Stimulated activated naive B cell treated with anti-CD40 and anti-IgM and Interleukin-4, amounts not matched to agents 10 μg/mL and 1 μg/mL and 100 μg/mL, for 72 hours (primary cell): ENCODE data around the gene RPRD1A.
"Not testable (repeated sequence)": the region's sequence is repeated elsewhere in the genome, so short reads cannot be mapped to it uniquely, and the experiment has no call there.

Experiments
- ATAC-seq, 2 donors: fragments of 150-1000 bp; cut with Tn5 transposase; replicated peaks; 2 replicates each; pipeline ENCODE4 v1.10.0; 2021; ENCODE audit warnings: moderate library complexity in 1 of 2
- DNase-seq: peaks from one replicate; pipeline ENCODE4 v3.0.0; 2021
- H3K27ac Mint-ChIP-seq: one replicate; pipeline ENCODE4 v1.8.0; 2022; ENCODE audit warnings: mild to moderate bottlenecking, mixed read lengths
- H3K27me3 Mint-ChIP-seq, 2 donors: one replicate each; pipeline ENCODE4 v1.8.0; 2022; ENCODE audit warnings: mixed read lengths in 2 of 2
- H3K36me3 Mint-ChIP-seq, 2 donors: one replicate each; pipeline ENCODE4 v1.8.0; 2022; ENCODE audit warnings: mixed read lengths in 2 of 2, mild to moderate bottlenecking in 1 of 2
- H3K4me1 Mint-ChIP-seq, 2 donors: one replicate each; pipeline ENCODE4 v1.8.0; 2022; ENCODE audit warnings: mixed read lengths in 2 of 2, mild to moderate bottlenecking in 1 of 2
- H3K4me3 Mint-ChIP-seq, 2 donors: one replicate each; pipeline ENCODE4 v1.8.0; 2022; ENCODE audit warnings: mild to moderate bottlenecking in 2 of 2, mixed read lengths in 2 of 2, moderate library complexity in 1 of 2
- H3K9me3 Mint-ChIP-seq, 2 donors: one replicate each; pipeline ENCODE4 v1.8.0; 2022; ENCODE audit warnings: mixed read lengths in 2 of 2, mild to moderate bottlenecking in 1 of 2

The RPRD1A gene

DNA sequence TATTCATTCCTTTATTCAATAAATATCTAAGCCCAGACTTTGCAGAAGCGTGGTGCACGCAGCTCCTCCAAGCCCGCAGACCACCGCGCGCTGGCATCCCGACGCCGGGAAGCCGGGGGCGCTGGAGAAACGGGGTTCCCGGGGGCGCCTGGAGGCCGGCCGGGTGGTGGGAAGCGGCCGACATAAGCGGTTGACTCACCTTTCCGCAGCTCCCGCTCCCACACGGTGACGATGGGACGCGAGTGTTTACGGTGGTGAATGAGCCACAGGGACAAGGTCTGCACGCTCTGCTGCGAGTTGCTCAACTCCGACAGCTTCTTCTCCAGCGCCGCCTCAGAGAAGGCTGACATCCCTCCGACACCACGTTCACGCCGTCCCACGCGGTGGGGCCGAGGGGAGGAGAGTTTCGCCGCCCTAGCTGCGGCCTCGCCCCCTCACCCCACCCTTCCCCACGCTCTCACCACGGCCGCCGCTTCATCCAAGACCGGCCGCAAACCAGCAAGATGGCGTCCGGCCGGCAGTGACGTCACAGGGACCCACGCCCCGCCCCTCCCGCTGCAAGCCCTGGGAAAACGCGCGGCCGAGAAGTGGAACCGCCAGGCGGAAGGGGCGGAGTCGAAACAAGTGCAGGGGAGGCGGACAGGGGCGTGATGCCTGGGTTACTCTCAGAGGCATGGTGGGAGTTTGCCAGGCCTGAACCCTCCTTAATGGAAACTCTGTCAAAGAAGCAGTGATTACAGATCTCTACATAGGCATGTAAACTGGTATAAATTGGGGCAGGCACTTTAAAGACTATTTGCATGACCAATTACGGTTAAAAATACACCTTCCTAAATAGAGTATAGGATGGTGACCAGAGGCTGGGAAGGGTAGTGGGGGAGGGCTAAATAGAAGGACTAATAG lies at the start of gene RPRD1A:
TSS of gene RPRD1A (minus strand) at position 505 of the 903 bp plus-strand sequence. CDS start at position 350, 155 bp downstream.
- DNase-seq (peak; percentile 97), ATAC-seq (peak; percentile 91 to 92)
- Mint-ChIP-seq H3K4me3 (peak within 1 kb of the TSS; percentile 88 to 92), H3K27me3 (peaks cover 0 to 5% of the 10 kb centered on the region in 2 donors), H3K4me1 (peaks cover 22 to 41% of the 10 kb centered on the region in 2 donors), H3K27ac (peak within 1 kb of the TSS; percentile 93), H3K36me3 (peaks cover 15 to 20% of the 10 kb centered on the region in 2 donors), H3K9me3 (peaks cover 0 to 3% of the 10 kb centered on the region in 2 donors)

GRCh38 chr18:36116771-36117170 lies 49.4 kb upstream of the RPRD1A start:
- not testable (repeated sequence) for ATAC-seq, H3K9me3 Mint-ChIP-seq, H3K27ac Mint-ChIP-seq, H3K27me3 Mint-ChIP-seq, DNase-seq, H3K4me3 Mint-ChIP-seq, H3K4me1 Mint-ChIP-seq
- H3K36me3 Mint-ChIP-seq, result peaks cover 36 to 53% of the 10 kb centered on the region in 2 donors

GRCh38 chr18:36114738-36115137 lies 47.4 kb upstream of the RPRD1A start:
- no peak overlapping the region for H3K4me3 Mint-ChIP-seq
- ATAC-seq (no peak), DNase-seq (no peak)
- H3K27ac Mint-ChIP-seq, result no peak overlapping the region
- H3K27me3 Mint-ChIP-seq, result no peaks in the 10 kb centered on the region
- peaks cover 42 to 58% of the 10 kb centered on the region in 2 donors for H3K36me3 Mint-ChIP-seq
- H3K9me3 Mint-ChIP-seq, result no peaks in the 10 kb centered on the region
- H3K4me1 Mint-ChIP-seq, result no peaks in the 10 kb centered on the region

GRCh38 chr18:36114251-36114650 lies 46.9 kb upstream of the RPRD1A start:
- H3K36me3 Mint-ChIP-seq, result peaks cover 44 to 58% of the 10 kb centered on the region in 2 donors
- H3K4me1 Mint-ChIP-seq, result no peaks in the 10 kb centered on the region
- no peaks in the 10 kb centered on the region for H3K27me3 Mint-ChIP-seq
- DNase-seq (no peak), ATAC-seq (no peak)
- H3K4me3 Mint-ChIP-seq, result no peak overlapping the region
- no peaks in the 10 kb centered on the region for H3K9me3 Mint-ChIP-seq
- H3K27ac Mint-ChIP-seq, result no peak overlapping the region

DNA sequence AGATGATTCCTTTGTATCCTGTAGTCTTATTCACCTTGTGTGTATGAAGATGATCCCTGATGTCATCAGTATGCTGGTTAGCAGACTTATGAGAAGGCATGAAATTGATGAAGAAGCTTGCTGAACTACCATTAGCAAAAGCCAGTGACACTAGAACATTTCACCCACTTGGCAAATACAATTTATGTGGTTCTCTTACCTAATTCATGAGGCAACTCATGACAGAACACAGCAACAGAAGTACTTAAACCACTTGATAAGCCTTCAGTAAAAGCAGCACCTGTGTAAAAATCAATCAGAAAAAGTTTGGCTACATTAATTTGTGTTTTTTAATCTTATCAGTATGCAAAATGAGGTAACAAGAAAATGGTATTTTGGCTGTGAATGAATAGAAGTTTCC lies 44.9 kb upstream of the RPRD1A start:
- H3K36me3 Mint-ChIP-seq, result peaks cover 41 to 65% of the 10 kb centered on the region in 2 donors
- no peak overlapping the region for H3K4me3 Mint-ChIP-seq

GRCh38 chr18:36109737-36110136 lies 42.4 kb upstream of the RPRD1A start:
- ATAC-seq (no peak), DNase-seq (no peak)
- H3K27ac Mint-ChIP-seq, result no peak overlapping the region
- H3K36me3 Mint-ChIP-seq, result peaks cover 22 to 48% of the 10 kb centered on the region in 2 donors
- peaks cover 4 to 8% of the 10 kb centered on the region in 2 donors for H3K4me1 Mint-ChIP-seq
- no peaks in the 10 kb centered on the region for H3K9me3 Mint-ChIP-seq
- H3K27me3 Mint-ChIP-seq, result no peaks in the 10 kb centered on the region
- no peak overlapping the region for H3K4me3 Mint-ChIP-seq

More for the DNA sequence above, 44.9 kb upstream of the RPRD1A start:
- no peak for ATAC-seq
- DNase-seq, result no peak
- Mint-ChIP-seq H3K27ac (no peak overlapping the region), H3K9me3 (no peaks in the 10 kb centered on the region), H3K27me3 (no peaks in the 10 kb centered on the region), H3K4me1 (peaks cover 4 to 8% of the 10 kb centered on the region in 2 donors)

DNA sequence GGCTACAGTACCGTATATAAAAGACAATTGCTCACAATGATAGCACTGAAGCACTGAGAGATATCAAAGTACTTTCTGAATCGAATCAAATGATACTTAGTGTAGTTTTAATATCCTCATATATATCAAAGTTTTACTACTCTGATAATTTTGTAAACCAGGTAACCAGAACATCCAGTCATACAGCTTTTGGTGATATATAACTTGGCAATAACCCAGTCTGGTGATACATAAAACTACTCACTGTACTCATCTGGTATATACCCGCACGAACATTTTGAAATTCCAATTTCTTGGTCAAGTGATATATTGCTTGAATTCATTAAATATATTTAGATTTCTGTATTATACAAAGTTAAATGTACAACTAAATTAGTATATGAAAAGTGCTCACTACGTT lies 41.2 kb upstream of the RPRD1A start:
- Mint-ChIP-seq H3K4me1 (peaks cover 4 to 8% of the 10 kb centered on the region in 2 donors), H3K27ac (no peak overlapping the region), H3K36me3 (peaks cover 17 to 42% of the 10 kb centered on the region in 2 donors), H3K27me3 (no peaks in the 10 kb centered on the region), H3K9me3 (no peaks in the 10 kb centered on the region), H3K4me3 (no peak overlapping the region)
- no peak for DNase-seq
- ATAC-seq, result no peak

DNA sequence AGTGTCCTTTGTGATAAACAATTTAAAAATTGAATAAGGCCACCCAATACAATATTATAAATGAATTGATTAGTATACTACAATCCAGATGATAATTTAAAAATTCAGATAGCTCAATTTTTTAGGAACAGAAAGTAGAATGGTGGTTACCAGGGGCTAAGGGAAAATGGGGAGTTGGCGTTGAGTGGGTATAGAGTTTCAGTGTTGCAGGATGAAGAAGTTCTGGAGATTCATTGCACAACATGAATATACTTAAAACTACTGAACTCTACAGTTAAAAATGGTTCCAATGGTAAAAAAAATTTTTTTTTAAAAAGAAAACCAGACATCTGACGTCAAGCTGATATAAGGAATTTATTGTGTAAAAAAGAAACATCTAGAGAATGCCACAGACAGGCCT lies 40.8 kb upstream of the RPRD1A start:
- DNase-seq, result no peak
- ATAC-seq, result no peak

GRCh38 chr18:36107477-36107876 lies 40.1 kb upstream of the RPRD1A start:
- H3K27ac Mint-ChIP-seq, result no peak overlapping the region
- H3K27me3 Mint-ChIP-seq, result peaks cover 0 to 1% of the 10 kb centered on the region in 2 donors
- ATAC-seq, result peak; percentile 72 to 78

More for the DNA sequence above, 40.8 kb upstream of the RPRD1A start:
- no peak overlapping the region for H3K27ac Mint-ChIP-seq
- H3K9me3 Mint-ChIP-seq, result no peaks in the 10 kb centered on the region
- H3K27me3 Mint-ChIP-seq, result no peaks in the 10 kb centered on the region
- H3K4me3 Mint-ChIP-seq, result no peak overlapping the region
- H3K4me1 Mint-ChIP-seq, result peaks cover 4 to 8% of the 10 kb centered on the region in 2 donors
- peaks cover 17 to 40% of the 10 kb centered on the region in 2 donors for H3K36me3 Mint-ChIP-seq

GRCh38 chr18:36104749-36105148 lies 37.4 kb upstream of the RPRD1A start:
- H3K27ac Mint-ChIP-seq, result no peak overlapping the region
- H3K9me3 Mint-ChIP-seq, result peaks cover 2 to 4% of the 10 kb centered on the region in 2 donors
- H3K36me3 Mint-ChIP-seq, result peaks cover 5 to 23% of the 10 kb centered on the region in 2 donors
- H3K27me3 Mint-ChIP-seq, result peaks cover 7 to 9% of the 10 kb centered on the region in 2 donors
- H3K4me1 Mint-ChIP-seq, result peaks cover 4 to 8% of the 10 kb centered on the region in 2 donors
- no peak overlapping the region for H3K4me3 Mint-ChIP-seq
- DNase-seq (no peak), ATAC-seq (no peak)

More at GRCh38 chr18:36107477-36107876, 40.1 kb upstream of the RPRD1A start:
- Mint-ChIP-seq H3K36me3 (peaks cover 16 to 35% of the 10 kb centered on the region in 2 donors), H3K4me1 (peaks cover 4 to 8% of the 10 kb centered on the region in 2 donors), H3K4me3 (no peak overlapping the region), H3K9me3 (no peaks in the 10 kb centered on the region)
- DNase-seq, result no peak

DNA sequence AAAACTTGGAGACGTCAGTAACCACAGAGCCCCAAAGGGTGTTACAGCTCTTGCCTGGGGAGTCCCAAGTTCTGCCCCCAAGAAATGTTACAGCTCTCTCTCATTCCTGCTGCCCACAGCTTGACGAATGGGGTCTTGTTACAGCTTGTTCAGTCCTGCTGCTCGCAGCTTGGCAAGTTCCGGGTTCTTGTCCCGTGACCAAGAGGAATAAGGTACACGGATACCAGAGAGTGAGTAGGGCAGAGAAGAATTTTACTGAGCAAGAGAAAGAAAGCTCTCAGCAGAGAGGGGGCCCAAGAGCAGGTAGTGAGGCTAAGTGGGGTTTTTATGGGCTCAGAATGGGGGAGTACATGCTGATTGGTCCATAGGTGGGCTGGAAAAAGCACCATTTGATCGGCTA lies 34.6 kb upstream of the RPRD1A start:
- H3K27ac Mint-ChIP-seq, result no peak overlapping the region
- H3K4me3 Mint-ChIP-seq, result no peak overlapping the region
- H3K4me1 Mint-ChIP-seq, result no peaks in the 10 kb centered on the region
- no peak for ATAC-seq
- no peak for DNase-seq
- peaks cover 7 to 9% of the 10 kb centered on the region in 2 donors for H3K27me3 Mint-ChIP-seq
- H3K36me3 Mint-ChIP-seq, result peaks cover 2 to 5% of the 10 kb centered on the region in 2 donors
- peaks cover 2 to 4% of the 10 kb centered on the region in 2 donors for H3K9me3 Mint-ChIP-seq

DNA sequence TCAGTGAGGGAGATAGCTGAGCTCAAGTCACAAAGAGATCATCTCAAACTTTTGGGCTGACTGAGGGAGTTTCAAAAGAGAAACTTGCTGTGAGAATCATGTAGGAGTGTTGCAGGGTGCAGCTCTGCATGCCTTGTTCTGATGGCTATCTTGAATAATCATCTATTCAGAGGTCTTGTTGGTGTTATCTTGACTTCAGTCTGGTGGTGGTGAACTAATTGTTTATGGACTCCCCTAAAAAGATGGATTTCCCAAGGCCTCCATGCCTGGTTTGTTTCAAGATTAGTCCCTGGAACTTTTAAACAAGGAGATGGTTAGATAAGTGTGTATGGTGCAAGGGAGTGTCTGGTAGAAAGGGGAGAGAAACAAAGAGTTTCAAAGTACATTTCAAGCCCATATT lies 32.0 kb upstream of the RPRD1A start:
- peaks cover 2 to 4% of the 10 kb centered on the region in 2 donors for H3K9me3 Mint-ChIP-seq

DNA sequence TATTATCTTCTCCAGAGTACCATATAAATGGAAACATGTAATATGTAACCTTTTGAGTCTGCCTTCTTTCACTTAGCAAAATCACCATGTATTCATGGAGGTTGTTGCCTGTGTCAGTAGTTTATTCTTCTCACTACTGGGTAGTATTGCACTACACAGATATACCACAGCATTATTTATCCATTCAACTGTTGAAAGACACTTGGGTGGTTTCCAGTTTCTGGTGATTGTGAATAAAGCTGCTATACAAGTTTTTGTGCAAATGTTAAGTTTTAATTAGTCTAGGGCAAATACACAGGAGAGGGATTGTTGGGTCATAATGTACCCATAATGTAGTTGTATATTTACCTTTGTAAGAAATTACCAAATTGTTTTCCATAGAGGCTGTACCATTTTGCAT lies 29.6 kb upstream of the RPRD1A start:
- Mint-ChIP-seq H3K4me3 (no peak overlapping the region), H3K27ac (no peak overlapping the region)

More for the DNA sequence above, 32.0 kb upstream of the RPRD1A start:
- Mint-ChIP-seq H3K36me3 (peaks cover 2 to 4% of the 10 kb centered on the region in 2 donors), H3K27me3 (peaks cover 7 to 9% of the 10 kb centered on the region in 2 donors), H3K4me3 (no peak overlapping the region), H3K4me1 (no peaks in the 10 kb centered on the region), H3K27ac (no peak overlapping the region)
- ATAC-seq (no peak), DNase-seq (no peak)

GRCh38 chr18:36095936-36096519 lies 28.7 kb upstream of the RPRD1A start:
- H3K4me1 Mint-ChIP-seq, result no peaks in the 10 kb centered on the region
- H3K27me3 Mint-ChIP-seq, result peaks cover 0 to 4% of the 10 kb centered on the region in 2 donors
- H3K9me3 Mint-ChIP-seq, result no peaks in the 10 kb centered on the region
- H3K27ac Mint-ChIP-seq, result no peak overlapping the region
- DNase-seq (no peak), ATAC-seq (peak; percentile 64 to 69)
- H3K4me3 Mint-ChIP-seq, result no peak overlapping the region
- H3K36me3 Mint-ChIP-seq, result no peaks in the 10 kb centered on the region

More for the DNA sequence above, 29.6 kb upstream of the RPRD1A start:
- no peak for ATAC-seq
- no peak for DNase-seq
- no peaks in the 10 kb centered on the region for H3K4me1 Mint-ChIP-seq
- H3K27me3 Mint-ChIP-seq, result peaks cover 3 to 7% of the 10 kb centered on the region in 2 donors
- H3K36me3 Mint-ChIP-seq, result peaks cover under 1 to 1% of the 10 kb centered on the region in 2 donors
- H3K9me3 Mint-ChIP-seq, result peaks cover under 1 to 2% of the 10 kb centered on the region in 2 donors
